LoVo (cell line): ENCODE measurements around the gene COL13A1.

ENCODE experiments used
- DNase-seq: peaks from one replicate; pipeline ENCODE4 v3.0.0-alpha.2; 2016; ENCODE audit warnings: low spot score

COL13A1 gene

GRCh38 chr10:69845574-69846292 is 44.0 kb downstream of the COL13A1 start:
- peak; percentile 18 for DNase-seq

GRCh38 chr10:69846293-69846921 is 44.7 kb downstream of the COL13A1 start:
- no peak for DNase-seq

GRCh38 chr10:69847458-69847857 is 45.8 kb downstream of the COL13A1 start:
- no peak for DNase-seq

GRCh38 chr10:69847883-69848282 is 46.2 kb downstream of the COL13A1 start:
- no peak for DNase-seq

- DNase-seq = no peak
Measured at GRCh38 chr10:69848454-69848853, 46.7 kb downstream of the COL13A1 start.

- DNase-seq = no peak
Measured at GRCh38 chr10:69849825-69850224, 48.1 kb downstream of the COL13A1 start.

GRCh38 chr10:69850440-69850839 is 48.7 kb downstream of the COL13A1 start:
- no peak for DNase-seq

GRCh38 chr10:69851306-69851705 is 49.6 kb downstream of the COL13A1 start:
- no peak for DNase-seq

GRCh38 chr10:69853064-69853463 is 51.4 kb downstream of the COL13A1 start:
- DNase-seq = no peak

- no peak for DNase-seq
Measured at GRCh38 chr10:69854511-69855345, 53.0 kb downstream of the COL13A1 start.

- no peak for DNase-seq
Measured at GRCh38 chr10:69855346-69856111, 53.8 kb downstream of the COL13A1 start.

GRCh38 chr10:69856601-69857166 is 55.0 kb downstream of the COL13A1 start:
- no peak for DNase-seq

- DNase-seq = no peak
Measured at GRCh38 chr10:69858201-69858600, 56.5 kb downstream of the COL13A1 start.

GRCh38 chr10:69860271-69860670 is 58.6 kb downstream of the COL13A1 start:
- DNase-seq = no peak

- peak; percentile 36 for DNase-seq
Measured at GRCh38 chr10:69861251-69862240, 59.8 kb downstream of the COL13A1 start.

GRCh38 chr10:69862882-69863530 is 61.3 kb downstream of the COL13A1 start:
- no peak for DNase-seq

GRCh38 chr10:69863580-69863979 is 61.9 kb downstream of the COL13A1 start:
- DNase-seq = no peak

GRCh38 chr10:69864321-69864720 is 62.6 kb downstream of the COL13A1 start:
- DNase-seq = no peak

GRCh38 chr10:69865450-69865849 is 63.7 kb downstream of the COL13A1 start:
- no peak for DNase-seq

- no peak for DNase-seq
Measured at GRCh38 chr10:69866246-69866687, 64.6 kb downstream of the COL13A1 start.
